D721Med (cell line): ENCODE results near the gene PACSIN1.

ENCODE experiments used
- DNase-seq: peaks from one replicate; pipeline ENCODE4 v3.0.0; 2011; ENCODE audit warnings: low spot score; ENCODE audit not compliant: insufficient read length
- FAIRE-seq: peaks from 2 replicates; lab custom pipeline; 2011; peaks lifted over from hg19 to GRCh38; lab: Jason Lieb, UNC
- CTCF ChIP-seq: IDR thresholded peaks from 2 replicates; pipeline ENCODE4 v1.5.1; 2012; ENCODE audit warnings: mild to moderate bottlenecking, control low read depth; ENCODE audit not compliant: insufficient read depth; ENCODE audit errors: missing control alignments

PACSIN1 gene

DNA sequence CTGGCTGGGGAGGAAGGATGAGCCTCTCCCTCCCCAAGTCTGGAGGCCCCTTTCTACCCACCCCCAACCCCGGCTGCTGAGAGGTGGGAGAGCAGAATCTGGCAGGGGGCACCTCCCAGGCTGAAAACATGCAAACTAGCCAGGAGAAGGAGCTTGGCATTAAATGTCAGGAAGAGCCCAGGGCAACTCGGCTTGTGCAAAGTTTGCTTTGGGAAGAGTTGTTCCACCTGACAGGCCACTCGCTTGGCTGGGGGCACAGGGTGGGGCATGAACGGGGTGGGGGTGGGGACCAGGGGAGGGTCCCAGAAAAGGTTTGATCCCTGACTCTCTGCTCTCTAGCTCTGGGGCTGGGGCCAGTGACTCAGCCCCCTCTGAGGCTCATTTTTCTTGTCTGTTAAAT is 87.3 kb downstream of the PACSIN1 start:
- TF ChIP-seq CTCF = no peak
- FAIRE-seq (no peak), DNase-seq (no peak)

DNA sequence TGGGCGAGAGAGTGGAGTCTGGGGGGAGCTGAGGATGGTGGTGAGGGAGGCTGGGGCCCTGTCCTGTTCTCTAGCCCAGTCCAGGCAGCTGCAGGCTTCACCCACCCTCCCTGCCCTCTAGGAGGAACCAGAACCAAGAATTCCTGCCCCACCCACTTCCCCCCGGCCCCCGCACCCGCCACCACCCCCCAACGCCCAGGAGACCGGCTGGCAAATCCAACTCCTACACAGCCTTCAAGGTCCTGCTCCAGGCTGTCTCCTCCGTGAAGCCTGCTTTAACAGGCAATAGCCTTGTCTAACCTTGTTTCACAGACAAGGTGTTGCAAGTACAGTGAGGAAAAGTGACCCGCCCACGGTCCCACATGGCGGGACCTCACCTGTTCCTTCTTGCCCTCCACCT is 87.9 kb downstream of the PACSIN1 start:
- DNase-seq (no peak), FAIRE-seq (no peak)
- TF ChIP-seq CTCF = no peak

- FAIRE-seq (no peak), DNase-seq (no peak)
- no peak for TF ChIP-seq CTCF
Observed at GRCh38 chr6:34554291-34555006, 88.6 kb downstream of the PACSIN1 start.

GRCh38 chr6:34555007-34555322 is 89.1 kb downstream of the PACSIN1 start:
- TF ChIP-seq CTCF = no peak
- DNase-seq (no peak), FAIRE-seq (no peak)

DNA sequence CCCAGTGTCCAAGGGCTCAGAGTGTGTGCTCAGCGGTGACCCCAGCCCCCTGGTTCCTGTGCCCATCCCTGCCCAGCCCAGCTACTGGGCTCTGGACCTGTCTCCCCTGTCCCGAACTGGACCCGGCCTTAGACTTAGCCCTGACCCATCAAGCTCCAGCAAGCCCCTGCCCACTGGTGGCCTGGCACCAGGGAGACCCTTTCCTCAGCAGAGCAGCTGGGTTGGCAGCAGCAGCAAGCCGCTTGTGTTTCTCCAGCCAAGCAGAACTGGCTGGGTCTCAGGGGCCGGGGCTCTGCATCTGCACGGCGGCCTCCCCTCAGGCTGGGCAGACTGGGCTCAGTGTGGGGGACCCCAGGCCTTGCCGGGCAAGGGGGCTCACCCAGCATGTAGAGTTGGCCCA is 89.5 kb downstream of the PACSIN1 start:
- DNase-seq = no peak
- FAIRE-seq = no peak
- no peak for TF ChIP-seq CTCF

GRCh38 chr6:34556031-34556471 is 90.2 kb downstream of the PACSIN1 start, which contains the start of gene SPDEF:
TSS of gene SPDEF (minus strand) at chr6:34556329. CDS start at chr6:34544455, 11,874 bp downstream.
- FAIRE-seq = no peak
- no peak for TF ChIP-seq CTCF
- no peak for DNase-seq

GRCh38 chr6:34556493-34556892 is 90.6 kb downstream of the PACSIN1 start:
- DNase-seq = no peak
- no peak for FAIRE-seq
- no peak for TF ChIP-seq CTCF
